RWPE2 (cell line): ENCODE data around the gene KNCN.

Experiments used
- ATAC-seq: fragments of 200-7000 bp; cut with Tn5 transposase; 3 replicates; pipeline ENCODE4 v1.9.1; 2021; ENCODE audit warnings: low read depth
- DNase-seq: peaks from one replicate; pipeline ENCODE4 v3.0.0-alpha.2; 2020; ENCODE audit warnings: low spot score
- H3K27ac ChIP-seq: fragments of 450-650 bp; 2 replicates; pipeline ENCODE4 v1.5.1; 2017; ENCODE audit warnings: mild to moderate bottlenecking; ENCODE audit not compliant: poor library complexity, severe bottlenecking
- H3K27me3 ChIP-seq: fragments of 250-450 bp; sonication (Bioruptor Pico); 2 replicates; pipeline ENCODE4 v1.5.1; 2021; ENCODE audit warnings: mild to moderate bottlenecking, moderate library complexity; ENCODE audit not compliant: insufficient read depth, poor library complexity, severe bottlenecking
- H3K36me3 ChIP-seq: fragments of 250-450 bp; sonication (Bioruptor Pico); 2 replicates; pipeline ENCODE4 v1.5.1; 2020; ENCODE audit warnings: low read depth, mild to moderate bottlenecking, moderate library complexity
- H3K4me1 ChIP-seq: fragments of 250-450 bp; sonication (Bioruptor Pico); 2 replicates; pipeline ENCODE4 v1.5.1; 2021; ENCODE audit warnings: mild to moderate bottlenecking, moderate library complexity; ENCODE audit not compliant: insufficient read depth, poor library complexity, severe bottlenecking
- H3K4me3 ChIP-seq: fragments of 250-450 bp; sonication (Bioruptor Pico); 2 replicates; pipeline ENCODE4 v1.5.1; 2021; ENCODE audit warnings: mild to moderate bottlenecking, moderate library complexity; ENCODE audit not compliant: severe bottlenecking
- H3K9me3 ChIP-seq: fragments of 250-450 bp; sonication (Bioruptor Pico); 2 replicates; pipeline ENCODE4 v1.5.1; 2021; ENCODE audit warnings: mild to moderate bottlenecking, moderate library complexity; ENCODE audit not compliant: severe bottlenecking
- CTCF ChIP-seq: fragments of 450-650 bp; IDR thresholded peaks from one replicate; pipeline ENCODE4 v1.5.1; 2017; ENCODE audit warnings: mild to moderate bottlenecking, moderate library complexity; ENCODE audit not compliant: poor library complexity, severe bottlenecking

KNCN gene

DNA sequence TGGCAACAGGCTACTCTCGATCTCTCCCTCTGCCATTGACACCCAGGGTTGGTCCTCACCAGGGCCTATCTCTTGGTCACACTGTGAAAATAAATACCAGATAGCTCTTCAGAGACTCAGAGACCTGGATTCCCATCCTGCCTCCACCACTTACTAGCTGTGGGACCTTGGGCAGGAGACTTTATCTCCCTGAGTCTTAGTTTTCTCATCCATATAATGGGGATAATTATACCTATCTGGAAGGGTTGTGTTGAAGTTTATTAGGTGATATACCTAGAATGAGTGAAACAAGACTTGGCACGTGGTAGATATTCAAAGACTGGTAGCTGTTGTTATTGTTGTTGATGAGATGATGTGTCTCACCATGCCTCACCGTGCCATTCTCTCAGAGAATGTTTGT is 54.4 kb downstream of the KNCN start:
- TF ChIP-seq CTCF = no peak
- H3K36me3 ChIP-seq = no peaks in the 10 kb centered on the region
- H3K9me3 ChIP-seq = no peaks in the 10 kb centered on the region
- no peaks in the 10 kb centered on the region for H3K4me1 ChIP-seq
- H3K27ac ChIP-seq = no peak overlapping the region
- no peak overlapping the region for H3K4me3 ChIP-seq
- ATAC-seq (no peak), DNase-seq (no peak)
- H3K27me3 ChIP-seq = peaks cover 15% of the 10 kb centered on the region

GRCh38 chr1:46496505-46496904 is 54.9 kb downstream of the KNCN start:
- Histone ChIP-seq H3K4me1 (no peaks in the 10 kb centered on the region), H3K27ac (no peak overlapping the region), H3K36me3 (no peaks in the 10 kb centered on the region), H3K27me3 (peaks cover 20% of the 10 kb centered on the region), H3K9me3 (no peaks in the 10 kb centered on the region), H3K4me3 (no peak overlapping the region)
- TF ChIP-seq CTCF = no peak
- DNase-seq = peak; percentile 29
- ATAC-seq = no peak

- H3K4me1 ChIP-seq = no peaks in the 10 kb centered on the region
- no peak overlapping the region for H3K27ac ChIP-seq
- no peak overlapping the region for H3K4me3 ChIP-seq
- H3K36me3 ChIP-seq = no peaks in the 10 kb centered on the region
- no peak for TF ChIP-seq CTCF
- peaks cover 27% of the 10 kb centered on the region for H3K27me3 ChIP-seq
- ATAC-seq (no peak), DNase-seq (no peak)
- H3K9me3 ChIP-seq = no peaks in the 10 kb centered on the region
Measured at GRCh38 chr1:46495778-46496177, 55.7 kb downstream of the KNCN start.
